H1 (cell line): Measurements from ENCODE around the gene CST7. TPM values are rescaled to one million over a fixed set of nuclear protein-coding genes. Genes with fewer than 3 reads are reported as not detected.

Experiments
- CTCF ChIA-PET: fragments of 300-600 bp; sonication (Branson Sonifier 250); formaldehyde crosslinking; loops from one replicate; lab custom pipeline; 2021; ENCODE audit not compliant: partially characterized antibody; lab: Charles Lee
- POLR2A ChIA-PET: fragments of 300-600 bp; sonication (Branson Sonifier 250); formaldehyde crosslinking; loops from one replicate; lab custom pipeline; 2021; ENCODE audit warnings: inconsistent platforms; ENCODE audit not compliant: partially characterized antibody; lab: Charles Lee
- DNase-seq, 2 experiments: peaks; one replicate each; pipeline versions ENCODE4 v3.0.0 to v3.0.0-alpha.2; 2010 to 2022; ENCODE audit warnings: low spot score in 2 of 2, low read depth in 1 of 2, mixed read lengths in 1 of 2
- FAIRE-seq: peaks from 2 replicates; lab custom pipeline; 2011; peaks lifted over from hg19 to GRCh38; lab: Jason Lieb, UNC
- H2AFZ ChIP-seq: 2 replicates; pipeline ENCODE4 v1.8.1; 2012; ENCODE audit warnings: low read length, inconsistent platforms
- H2AK5ac ChIP-seq: 2 replicates; pipeline ENCODE4 v1.6.1; 2013; ENCODE audit warnings: low read depth, low read length
- H2BK120ac ChIP-seq: replicated peaks from 2 replicates; pipeline ENCODE3; 2013; ENCODE audit warnings: low read depth, low read length, inconsistent platforms
- H2BK12ac ChIP-seq: 2 replicates; pipeline ENCODE4 v1.6.1; 2013; ENCODE audit warnings: low read depth, low read length
- H2BK15ac ChIP-seq: 2 replicates; pipeline ENCODE4 v1.6.1; 2013; ENCODE audit warnings: low read length
- H2BK20ac ChIP-seq: 2 replicates; pipeline ENCODE4 v1.6.1; 2013; ENCODE audit warnings: low read length
- H2BK5ac ChIP-seq: 2 replicates; pipeline ENCODE4 v1.6.1; 2013; ENCODE audit warnings: low read depth, low read length
- H3K14ac ChIP-seq: 2 replicates; pipeline ENCODE4 v1.6.1; 2013; ENCODE audit warnings: inconsistent platforms; ENCODE audit not compliant: insufficient read length
- H3K18ac ChIP-seq: 2 replicates; pipeline ENCODE4 v1.6.1; 2013; ENCODE audit warnings: low read length; ENCODE audit errors: extremely low read depth
- H3K23ac ChIP-seq: 2 replicates; pipeline ENCODE4 v1.6.1; 2013; ENCODE audit warnings: inconsistent platforms; ENCODE audit not compliant: insufficient read length
- H3K23me2 ChIP-seq: 2 replicates; pipeline ENCODE4 v1.6.1; 2013; ENCODE audit warnings: low read depth, low read length
- H3K27ac ChIP-seq: 2 replicates; pipeline ENCODE4 v1.6.1; 2011; ENCODE audit warnings: low read depth, low read length, inconsistent platforms
- H3K27me3 ChIP-seq, 4 experiments: replicated peaks in 1 of 4; 1 replicate in 1 of 4; 2 replicates in 3 of 4; pipeline versions ENCODE4 v1.6.1 to v1.8.1; 2011 to 2013; ENCODE audit warnings: low read length in 3 of 4, mild to moderate bottlenecking in 3 of 4, inconsistent platforms in 2 of 4, mixed read lengths in 2 of 4, moderate library complexity in 1 of 4; ENCODE audit not compliant: control insufficient read depth in 3 of 4, insufficient read depth in 3 of 4; ENCODE audit errors: extremely low read depth in 1 of 4
- H3K36me3 ChIP-seq, 4 experiments: 2 replicates each; pipeline versions ENCODE4 v1.6.1 to v1.8.1; 2011 to 2013; ENCODE audit warnings: mild to moderate bottlenecking in 4 of 4, low read length in 3 of 4, moderate library complexity in 2 of 4, control low read depth in 1 of 4, inconsistent platforms in 1 of 4; ENCODE audit not compliant: insufficient read depth in 4 of 4, control insufficient read depth in 2 of 4
- H3K4ac ChIP-seq: replicated peaks from 2 replicates; pipeline ENCODE3; 2013; ENCODE audit warnings: low read length, low read depth, mixed read lengths, inconsistent platforms; ENCODE audit not compliant: insufficient read length
- H3K4me1 ChIP-seq, 4 experiments: replicated peaks in 1 of 4; 1 replicate in 1 of 4; 2 replicates in 3 of 4; pipeline versions ENCODE4 v1.6.1 to v1.8.1; 2011 to 2013; ENCODE audit warnings: low read length in 3 of 4, inconsistent platforms in 2 of 4, mixed read lengths in 1 of 4; ENCODE audit not compliant: insufficient read depth in 4 of 4, control insufficient read depth in 3 of 4
- H3K4me2 ChIP-seq, 2 experiments: 2 replicates each; pipeline versions ENCODE4 v1.6.1 to v1.8.1; 2011 to 2013; ENCODE audit warnings: low read depth in 2 of 2, low read length in 2 of 2, control low read depth in 1 of 2, inconsistent platforms in 1 of 2, mild to moderate bottlenecking in 1 of 2; ENCODE audit not compliant: insufficient read depth in 1 of 2
- H3K4me3 ChIP-seq, 4 experiments: fragments of 200-600, 300-600 bp in 1 of 4; sonication (generic), shearing (Covaris generic), sonication (Bioruptor Twin) in 1 of 4; 2 replicates each; pipeline versions ENCODE4 v1.5.1 to v1.8.1; 2011 to 2016; ENCODE audit warnings: low read length in 4 of 4, low read depth in 3 of 4, control low read depth in 2 of 4, inconsistent platforms in 2 of 4, mild to moderate bottlenecking in 2 of 4, mixed read lengths in 1 of 4, moderate library complexity in 1 of 4; ENCODE audit not compliant: insufficient read depth in 2 of 4; ENCODE audit errors: extremely low read depth in 1 of 4
- H3K56ac ChIP-seq: replicated peaks from 2 replicates; pipeline ENCODE3; 2013; ENCODE audit warnings: low read depth, mild to moderate bottlenecking, mixed read lengths, low read length, inconsistent platforms; ENCODE audit not compliant: insufficient read length
- H3K79me1 ChIP-seq: 2 replicates; pipeline ENCODE4 v1.6.1; 2013; ENCODE audit warnings: low read depth, low read length, control low read depth
- H3K79me2 ChIP-seq, 2 experiments: 2 replicates each; pipeline versions ENCODE4 v1.6.1 to v1.8.1; 2012 to 2013; ENCODE audit warnings: low read length in 2 of 2, mild to moderate bottlenecking in 2 of 2, inconsistent platforms in 1 of 2; ENCODE audit not compliant: insufficient read depth in 2 of 2, control insufficient read depth in 1 of 2
- H3K9ac ChIP-seq, 4 experiments: replicated peaks in 1 of 4; 1 replicate in 1 of 4; 2 replicates in 3 of 4; pipeline versions ENCODE4 v1.6.1 to v1.8.1; 2011 to 2013; ENCODE audit warnings: low read depth in 3 of 4, low read length in 3 of 4, control low read depth in 2 of 4, mild to moderate bottlenecking in 2 of 4, moderate library complexity in 2 of 4, inconsistent platforms in 1 of 4; ENCODE audit errors: extremely low read depth in 1 of 4
- H3K9me3 ChIP-seq, 2 experiments: 2 replicates each; pipeline versions ENCODE4 v1.6.1 to v1.8.1; 2012 to 2013; ENCODE audit warnings: mild to moderate bottlenecking in 2 of 2, moderate library complexity in 2 of 2, control low read depth in 1 of 2, inconsistent platforms in 1 of 2, low read depth in 1 of 2, low read length in 1 of 2, mixed read lengths in 1 of 2; ENCODE audit not compliant: insufficient read depth in 2 of 2
- H4K20me1 ChIP-seq, 2 experiments: replicated peaks in 1 of 2; 2 replicates each; pipeline versions ENCODE3 to v1.8.1; 2011 to 2013; ENCODE audit warnings: inconsistent platforms in 2 of 2, low read length in 2 of 2, mild to moderate bottlenecking in 1 of 2; ENCODE audit not compliant: insufficient read depth in 2 of 2, control insufficient read depth in 1 of 2
- H4K5ac ChIP-seq: 2 replicates; pipeline ENCODE4 v1.6.1; 2013; ENCODE audit warnings: low read length, low read depth, mixed read lengths, inconsistent platforms; ENCODE audit not compliant: insufficient read length
- H4K8ac ChIP-seq: 2 replicates; pipeline ENCODE4 v1.8.0; 2013; ENCODE audit warnings: mild to moderate bottlenecking, moderate library complexity, low read length, inconsistent platforms; ENCODE audit not compliant: insufficient read depth; ENCODE audit errors: extremely low read depth
- H4K91ac ChIP-seq: replicated peaks from 2 replicates; pipeline ENCODE3; 2013; ENCODE audit warnings: low read length, mixed read lengths, inconsistent platforms; ENCODE audit not compliant: insufficient read length
- CBX5 ChIP-seq: fragments of 300-800, 300-1000 bp; sonication (generic); IDR thresholded peaks from 2 replicates; pipeline ENCODE4 v1.7.1; 2016; ENCODE audit warnings: antibody characterized with exemption, low read length, low read depth
- CBX8 ChIP-seq: fragments of 300-800, 300-1000 bp; sonication (generic); IDR thresholded peaks from 2 replicates; pipeline ENCODE4 v1.7.1; 2016; ENCODE audit warnings: low read depth, low read length, borderline replicate concordance
- CEBPB ChIP-seq: IDR thresholded peaks from 2 replicates; pipeline ENCODE4 v1.6.1; 2012; ENCODE audit warnings: low read depth, low read length
- EGR1 ChIP-seq: IDR thresholded peaks from 2 replicates; pipeline ENCODE4 v1.6.1; 2011; ENCODE audit warnings: low read depth, low read length, borderline replicate concordance
- GABPA ChIP-seq: IDR thresholded peaks from 2 replicates; pipeline ENCODE4 v1.6.1; 2011; ENCODE audit warnings: mild to moderate bottlenecking, low read length, moderate library complexity, borderline replicate concordance; ENCODE audit not compliant: insufficient read depth
- KDM4A ChIP-seq: IDR thresholded peaks from one replicate; pipeline ENCODE4 v1.7.1; 2012; ENCODE audit warnings: low read depth, mild to moderate bottlenecking, moderate library complexity, low read length, inconsistent platforms; ENCODE audit not compliant: severe bottlenecking
- RAD21 ChIP-seq, 2 experiments: IDR thresholded peaks in 1 of 2; conservative IDR thresholded peaks in 1 of 2; 2 replicates each; pipeline ENCODE4 v1.6.1; 2011; ENCODE audit warnings: low read depth in 2 of 2, low read length in 2 of 2, improper control_type of control experiment in 1 of 2, inconsistent platforms in 1 of 2, mild to moderate bottlenecking in 1 of 2, moderate library complexity in 1 of 2
- RBBP5 ChIP-seq: IDR thresholded peaks from 2 replicates; pipeline ENCODE4 v1.7.1; 2012; ENCODE audit warnings: low read depth, mild to moderate bottlenecking, inconsistent platforms, low read length, moderate library complexity, borderline replicate concordance
- SP1 ChIP-seq: IDR thresholded peaks from 2 replicates; pipeline ENCODE4 v1.6.1; 2011; ENCODE audit warnings: low read depth, low read length
- WGBS, 2 experiments: shearing (Covaris generic) in 1 of 2; methylation state at CpG; one replicate each; pipeline versions ENCODE4 v1.1.6 to v1.1.7; 2013 to 2015; ENCODE audit warnings: low lambda C conversion rate in 2 of 2, mixed read lengths in 2 of 2, inconsistent platforms in 1 of 2, low coverage in 1 of 2, missing lambda C conversion rate in 1 of 2; ENCODE audit not compliant: insufficient replicate concordance in 2 of 2, insufficient coverage in 1 of 2, insufficient read length in 1 of 2; ENCODE audit errors: extremely low coverage in 1 of 2, missing lambda C conversion rate in 1 of 2; 5-methylcytosine and 5-hydroxymethylcytosine counted together
- polyA plus RNA-seq, 7 experiments: library from polyadenylated mRNA; depleted of rRNA in 3 of 7; stranded (reverse) in 5 of 7; unstranded in 2 of 7; fragments of >200 nt in 5 of 7; fragments of 200-250 nt in 2 of 7; gene quantifications; 1 replicate in 5 of 7; 2 replicates in 1 of 7; 4 replicates in 1 of 7; pipeline versions ENCODE4 v1.2.1 to v1.2.3, GENCODE V29; 2011 to 2013; ENCODE audit warnings: missing spikeins in 2 of 7, mixed read lengths in 2 of 7
- total RNA-seq: library from RNA; stranded (reverse); fragmentation: NEBNext Ultra II Directional; extraction: Animal tissue kit (Norgen Biotek cat#: 25700); gene quantifications from 2 replicates; pipeline ENCODE4 v1.2.1, GENCODE V29; 2021
- TF ChIP-seq, protein P1 (sequence below): IDR thresholded peaks from 2 replicates; pipeline ENCODE4 v1.6.1; 2012; ENCODE audit warnings: inconsistent platforms

Gene CST7
- total and polyA plus RNA-seq, 2 of the 8 experiments (the other 6 are each of a cell fraction or from before 2014, with no cell fraction given), result not detected

DNA sequence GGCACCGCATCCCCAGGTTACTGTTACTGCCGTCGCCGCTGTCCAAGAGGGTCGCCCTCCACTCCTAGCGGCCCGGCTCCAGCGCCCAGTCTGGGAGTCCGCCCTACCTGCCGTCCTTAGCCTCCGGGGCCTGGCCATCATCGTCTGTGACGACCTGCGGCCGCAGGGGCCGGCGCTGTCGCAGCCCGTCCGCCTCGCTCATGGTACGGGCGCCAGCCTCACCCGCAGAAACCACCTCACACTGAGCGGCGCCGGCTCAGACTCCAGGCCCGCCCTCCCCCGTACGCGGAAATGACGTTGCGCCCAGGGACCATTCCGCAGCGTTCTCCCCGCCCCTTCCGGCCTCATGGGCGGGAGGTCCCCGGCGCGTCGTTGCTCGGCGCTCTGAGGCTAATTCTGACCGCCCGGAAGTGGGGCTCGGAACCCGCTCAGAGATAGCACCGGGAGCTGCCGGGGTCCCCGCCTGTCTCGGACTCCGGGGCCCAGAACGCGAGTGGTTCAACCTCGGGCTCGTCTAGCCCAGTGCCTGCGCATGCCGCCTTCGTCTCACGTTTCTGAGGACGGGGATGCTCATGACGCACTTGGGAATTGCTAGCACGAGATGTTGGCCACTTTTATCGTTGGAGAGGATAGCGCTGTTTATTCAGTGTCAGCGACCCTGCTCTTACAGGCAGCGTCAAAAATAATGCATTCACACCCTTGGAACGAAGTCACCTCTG lies 43.6 kb downstream of the CST7 start, which contains the start of gene APMAP:
Gene APMAP (minus strand): TSS at position 265 of the 719 bp plus-strand sequence. CDS start 63 bp downstream, at position 202.
- Histone ChIP-seq H3K9ac (peak within 1 kb of the TSS; percentile 70 to 81 (median 74)), H3K4ac (no peak within 1 kb of the TSS), H2BK20ac (no peak within 1 kb of the TSS), H2BK120ac (no peak within 1 kb of the TSS), H3K18ac (peak within 1 kb of the TSS; percentile 80; the same call in 1 of the 2 replicates), H2AK5ac (no peak within 1 kb of the TSS), H3K14ac (no peak within 1 kb of the TSS), H4K20me1 (peaks cover 0 to 6% of the 10 kb centered on the region in 2 experiments), H3K9me3 (no peaks in the 10 kb centered on the region), H3K36me3 (no peaks in the 10 kb centered on the region), H4K91ac (peak within 1 kb of the TSS; percentile 91), H3K4me1 (peaks cover 0 to 7% (median 0%) of the 10 kb centered on the region in 4 experiments; a peak in 1 of 7 replicates), H3K4me3 (peak within 1 kb of the TSS; percentile 75 to 86 (median 84)), H2BK5ac (peak within 1 kb of the TSS; percentile 76), H3K4me2 (peak within 1 kb of the TSS; percentile 72 to 82), H3K79me1 (peaks cover 6% of the 10 kb centered on the region; the same call in 1 of the 2 replicates), H3K79me2 (peaks cover 3 to 40% of the 10 kb centered on the region in 2 experiments), H3K27me3 (no peaks in the 10 kb centered on the region; a peak in 1 of 7 replicates), H3K23me2 (peaks cover 3% of the 10 kb centered on the region), H2AFZ (peak within 1 kb of the TSS; percentile 85), H2BK15ac (peak within 1 kb of the TSS; percentile 36; the same call in 1 of the 2 replicates), H3K23ac (no peak within 1 kb of the TSS), H2BK12ac (peak within 1 kb of the TSS; percentile 72; the same call in 1 of the 2 replicates), H4K5ac (peak within 1 kb of the TSS; percentile 80), H3K56ac (peak within 1 kb of the TSS; percentile 63), H3K27ac (no peak within 1 kb of the TSS), H4K8ac (peak within 1 kb of the TSS; percentile 97)
- 1% methylated on average over 68 of the region's 69 CpGs; no CpG with 5 or more reads in 1 of the 2 experiments for WGBS, 2 experiments
- DNase-seq (peak; percentile 46 to 95), FAIRE-seq (no peak)
- CTCF ChIA-PET, result interaction anchor here (1.0 to 4.0 kb wide), 5 partner anchors 9 to 187 kb away, joined by 3 to 121 read pairs (median 23); partner anchors contain the start of gene ACSS1
- POLR2A ChIA-PET, result interaction anchor here (0.6 to 1.9 kb wide), 2 partner anchors 60 to 72 kb away, joined by 3 to 8 read pairs; no protein-coding TSS in a partner anchor
- TF ChIP-seq CEBPB (no peak), RBBP5 (peak; percentile 73; the same call in 1 of the 2 replicates), CBX8 (no peak), RAD21 (IDR thresholded peaks at IDR 0.05 in 1 of 2, conservative IDR thresholded peaks at IDR 0.05 in 1 of 2; ENCODE audit: low read depth in 2 of 2, low read length in 2 of 2) (no peak), GABPA (peak; percentile 93), EGR1 (no peak), SP1 (no peak), CBX5 (no peak), KDM4A (peak; percentile 90)
- TF ChIP-seq, protein P1, sequence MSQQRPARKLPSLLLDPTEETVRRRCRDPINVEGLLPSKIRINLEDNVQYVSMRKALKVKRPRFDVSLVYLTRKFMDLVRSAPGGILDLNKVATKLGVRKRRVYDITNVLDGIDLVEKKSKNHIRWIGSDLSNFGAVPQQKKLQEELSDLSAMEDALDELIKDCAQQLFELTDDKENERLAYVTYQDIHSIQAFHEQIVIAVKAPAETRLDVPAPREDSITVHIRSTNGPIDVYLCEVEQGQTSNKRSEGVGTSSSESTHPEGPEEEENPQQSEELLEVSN, result peak; percentile 89
